Measurements from ENCODE around the gene FXYD6.

Gene FXYD6

DNA sequence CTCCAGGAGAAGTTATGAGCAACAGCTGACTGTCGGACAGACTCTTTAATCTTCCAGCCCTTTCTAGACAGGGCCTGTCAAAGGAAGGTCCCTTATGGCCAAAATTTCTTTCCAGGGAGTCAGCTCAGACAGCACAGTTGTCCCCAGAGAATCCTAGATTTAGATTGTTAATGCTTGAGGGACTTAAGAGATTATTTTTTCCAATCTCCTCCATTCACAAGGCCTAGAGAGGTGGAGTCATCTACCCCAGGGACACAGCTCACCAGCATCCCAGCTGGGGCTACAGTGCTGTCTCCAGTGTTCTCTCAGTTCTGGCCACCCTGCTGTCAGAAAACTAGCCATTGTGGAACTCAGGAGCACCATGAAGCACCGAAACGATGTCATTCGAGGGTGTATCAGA is 87.2 kb downstream of the FXYD6 start:
- no peak for DNase-seq
